HT1080 (cell line): ENCODE results near the gene RAB29. TPM values are rescaled to one million over a fixed set of nuclear protein-coding genes. Genes with fewer than 3 reads are reported as not detected.

ENCODE experiments used
- DNase-seq: peaks from one replicate; pipeline ENCODE4 v3.0.0-alpha.2; 2015; ENCODE audit warnings: low read depth
- total RNA-seq: library from RNA; depleted of rRNA; stranded (reverse); fragments of >200 nt; shearing (Covaris generic); gene quantifications from 2 replicates; pipeline ENCODE4 v1.2.3, GENCODE V29; 2014

The RAB29 gene
- total RNA-seq, 1 experiment from 2014 or later = 22.9 TPM

- peak; percentile 63 for DNase-seq
Measured at GRCh38 chr1:205766038-205766437, 9.2 kb downstream of the RAB29 start.

- no peak for DNase-seq
Measured at GRCh38 chr1:205764578-205764977, 10.7 kb downstream of the RAB29 start.

GRCh38 chr1:205763980-205764379 lies 11.3 kb downstream of the RAB29 start:
- DNase-seq = no peak

- no peak for DNase-seq
Measured at GRCh38 chr1:205760606-205761005, 14.7 kb downstream of the RAB29 start.

GRCh38 chr1:205756552-205756951 lies 18.7 kb downstream of the RAB29 start:
- DNase-seq = no peak

GRCh38 chr1:205754857-205755256 lies 20.4 kb downstream of the RAB29 start:
- DNase-seq = no peak

- DNase-seq = peak; percentile 53
Measured at GRCh38 chr1:205751036-205751651, 24.1 kb downstream of the RAB29 start.

GRCh38 chr1:205750138-205751035 lies 24.9 kb downstream of the RAB29 start, which contains the start of gene NUCKS1:
Gene NUCKS1, minus strand, starts transcription at chr1:205750182. Its CDS starts 209 bp downstream, at chr1:205749973.
- DNase-seq = peak; percentile 99

GRCh38 chr1:205749234-205750137 lies 25.8 kb downstream of the RAB29 start:
- DNase-seq = peak; percentile 97

- DNase-seq = peak; percentile 33
Measured at GRCh38 chr1:205748403-205749233, 26.7 kb downstream of the RAB29 start.

- no peak for DNase-seq
Measured at GRCh38 chr1:205746757-205747412, 28.4 kb downstream of the RAB29 start.

GRCh38 chr1:205744403-205744802 lies 30.9 kb downstream of the RAB29 start:
- DNase-seq = no peak

- DNase-seq = no peak
Measured at GRCh38 chr1:205743977-205744376, 31.3 kb downstream of the RAB29 start.

GRCh38 chr1:205741681-205742080 lies 33.6 kb downstream of the RAB29 start:
- DNase-seq = no peak

GRCh38 chr1:205739348-205740160 lies 35.7 kb downstream of the RAB29 start:
- no peak for DNase-seq

- no peak for DNase-seq
Measured at GRCh38 chr1:205735218-205735617, 40.1 kb downstream of the RAB29 start.

GRCh38 chr1:205733438-205734175 lies 41.7 kb downstream of the RAB29 start:
- DNase-seq = no peak

- no peak for DNase-seq
Measured at GRCh38 chr1:205729945-205730610, 45.2 kb downstream of the RAB29 start.
